ENCODE measurements around the gene LDHD.
"Not testable (repeated sequence)": the region's sequence is repeated elsewhere in the genome, so short reads cannot be mapped to it uniquely, and the experiment has no call there.

LDHD gene

DNA sequence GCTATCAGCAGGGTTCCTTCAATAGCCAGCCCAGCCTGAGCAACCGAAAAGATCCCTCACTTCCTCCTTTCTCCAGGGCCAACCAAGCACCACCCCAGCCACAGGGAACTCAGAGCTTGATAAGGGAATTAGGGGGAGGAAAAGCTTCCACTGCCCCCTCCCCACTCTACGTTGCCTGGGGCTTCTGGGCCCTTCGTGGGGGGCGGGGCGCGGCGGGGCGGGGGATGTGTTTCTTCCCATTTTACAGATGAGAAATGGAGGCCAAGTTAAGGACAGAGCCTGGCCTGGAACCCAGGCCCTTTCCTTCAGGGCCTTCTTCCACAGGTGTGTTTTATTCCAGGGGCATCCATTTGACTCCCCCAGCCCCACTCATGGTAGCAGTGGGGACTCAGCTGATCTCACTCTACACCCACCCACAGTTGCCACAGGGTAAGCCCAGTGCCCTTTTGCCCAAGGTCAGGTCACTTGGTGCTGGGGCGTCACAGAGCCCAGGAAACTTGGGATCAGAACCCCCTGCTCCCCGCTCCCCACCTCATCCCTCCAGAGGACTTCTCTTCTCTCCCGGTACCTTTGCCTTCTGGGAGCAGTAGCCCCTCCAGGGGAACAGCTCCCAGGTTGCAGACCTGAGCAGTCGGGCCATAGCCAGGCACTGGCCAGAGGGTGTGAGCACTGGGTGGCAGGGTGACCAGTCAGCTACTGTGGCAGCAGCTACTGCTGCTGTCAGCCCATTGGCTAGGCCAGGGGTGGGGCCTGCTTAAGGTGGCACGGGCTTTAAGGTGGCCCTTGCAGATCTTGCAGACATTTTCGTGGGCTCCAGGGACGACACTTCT lies at the start of gene LDHD:
Gene LDHD, minus strand, starts transcription at position 700 of the 830 bp plus-strand sequence. Its CDS starts 60 bp downstream, at position 640.
- ATAC-seq, result peak; percentile 35 to 64

DNA sequence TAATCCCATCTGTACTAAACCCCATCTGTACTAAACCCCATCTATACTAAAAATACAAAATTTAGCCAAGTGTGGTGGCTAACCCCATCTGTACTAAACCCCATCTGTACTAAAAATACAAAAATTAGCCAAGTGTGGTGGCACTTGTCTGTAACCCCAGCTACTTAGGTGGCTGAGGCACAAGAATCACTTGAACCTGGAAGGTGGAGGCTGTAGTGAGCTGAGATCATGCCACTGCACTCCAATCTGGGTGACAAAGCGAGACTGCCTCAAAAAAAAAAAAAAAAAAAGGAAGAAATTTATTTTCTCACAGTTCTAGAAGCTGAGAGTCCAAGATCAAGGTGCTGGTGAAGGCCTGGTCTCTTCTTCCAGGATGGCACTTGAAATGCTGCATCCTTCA lies 43.8 kb upstream of the LDHD start:
- no peak for ATAC-seq

- no peak for ATAC-seq
These were observed 36.1 kb upstream of the LDHD start for GRCh38 chr16:75152635-75153034.

- ATAC-seq, result no peak
These were observed 35.2 kb upstream of the LDHD start for GRCh38 chr16:75151798-75152197.

GRCh38 chr16:75148311-75149195 lies 32.0 kb upstream of the LDHD start, which contains the start of gene ZFP1:
Gene ZFP1, plus strand, starts transcription at chr16:75148524. Its CDS starts 4,428 bp downstream, at chr16:75152952.
- ATAC-seq, result peak; percentile 93 to 94

DNA sequence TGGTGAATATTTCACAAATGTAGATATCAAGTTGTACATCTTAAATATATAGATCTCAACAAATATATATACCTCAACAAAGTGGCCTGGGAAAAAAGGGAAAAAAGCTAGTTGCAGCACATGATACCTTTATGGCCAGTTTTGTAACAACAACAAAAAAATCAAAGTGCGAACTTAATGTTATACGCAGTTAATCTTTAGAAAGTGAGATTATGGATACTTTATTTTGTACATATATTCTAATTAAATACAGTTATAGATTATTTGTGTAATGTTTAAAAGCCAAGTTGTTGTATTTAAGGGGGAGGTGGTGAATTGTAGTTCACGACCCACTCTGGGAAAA lies 31.4 kb upstream of the LDHD start:
- ATAC-seq, result no peak

- ATAC-seq, result no peak
These were observed 27.4 kb upstream of the LDHD start for GRCh38 chr16:75143941-75144340.

- ATAC-seq, result no peak
These were observed 22.9 kb upstream of the LDHD start for GRCh38 chr16:75139498-75139897.

DNA sequence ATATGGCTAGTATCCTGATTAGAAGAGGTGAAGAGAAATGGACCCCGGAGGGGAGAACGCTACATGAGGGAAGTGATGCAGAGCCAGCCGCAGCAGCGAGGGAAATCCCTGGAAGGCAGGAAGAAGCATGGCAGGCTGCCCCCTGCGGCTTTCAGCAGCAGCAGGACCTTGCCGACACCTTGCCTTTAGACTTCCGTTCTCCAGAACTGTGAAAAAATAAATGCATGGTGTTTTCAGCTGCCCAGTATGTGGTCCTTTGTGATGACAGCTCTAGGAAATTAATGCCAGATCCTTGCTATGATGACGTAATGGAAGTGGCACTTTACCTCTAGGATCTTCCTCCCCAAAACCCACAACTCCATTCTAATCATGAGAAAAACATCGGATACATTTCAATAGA lies 22.1 kb upstream of the LDHD start:
- ATAC-seq, result no peak

- ATAC-seq, result no peak
These were observed 21.7 kb upstream of the LDHD start for GRCh38 chr16:75138233-75138632.

- no peak for ATAC-seq
These were observed 14.5 kb upstream of the LDHD start for GRCh38 chr16:75131081-75131480.

GRCh38 chr16:75130150-75130771 lies 13.7 kb upstream of the LDHD start:
- no peak for ATAC-seq

GRCh38 chr16:75129421-75130149 lies 13.0 kb upstream of the LDHD start:
- ATAC-seq, result not testable (repeated sequence)

DNA sequence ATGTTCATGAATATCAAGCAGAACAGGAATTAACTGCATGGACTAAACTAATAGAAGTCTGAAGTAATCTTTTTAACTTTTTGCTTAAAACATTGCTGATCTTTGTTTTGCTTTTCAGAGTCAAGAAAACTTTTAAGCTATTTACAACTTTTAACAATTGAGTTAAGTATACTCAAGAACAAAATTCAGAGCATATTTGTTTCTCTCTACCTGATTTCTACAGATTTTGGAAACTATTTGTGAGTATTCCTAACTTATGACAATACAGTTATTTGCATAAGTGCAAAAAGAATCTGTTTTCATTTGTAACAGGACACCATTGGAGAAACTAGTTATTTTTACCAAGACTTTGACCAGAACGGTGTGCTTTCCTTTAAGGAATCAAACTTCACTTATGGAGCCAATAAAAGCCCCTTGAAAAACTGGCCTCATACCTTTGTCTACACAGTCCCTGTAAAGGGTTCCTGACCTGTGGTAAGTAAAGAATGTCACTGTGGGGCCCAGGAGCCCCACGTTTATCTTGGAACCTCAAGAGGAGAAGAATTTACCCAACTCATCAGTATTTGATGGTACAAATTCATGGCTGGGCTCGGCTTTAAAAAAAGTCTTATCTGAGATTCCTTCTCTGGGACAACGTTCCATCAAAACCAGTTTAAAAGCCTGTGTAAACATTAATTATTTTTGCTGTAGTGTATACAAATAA lies 11.3 kb upstream of the LDHD start:
- ATAC-seq, result no peak

DNA sequence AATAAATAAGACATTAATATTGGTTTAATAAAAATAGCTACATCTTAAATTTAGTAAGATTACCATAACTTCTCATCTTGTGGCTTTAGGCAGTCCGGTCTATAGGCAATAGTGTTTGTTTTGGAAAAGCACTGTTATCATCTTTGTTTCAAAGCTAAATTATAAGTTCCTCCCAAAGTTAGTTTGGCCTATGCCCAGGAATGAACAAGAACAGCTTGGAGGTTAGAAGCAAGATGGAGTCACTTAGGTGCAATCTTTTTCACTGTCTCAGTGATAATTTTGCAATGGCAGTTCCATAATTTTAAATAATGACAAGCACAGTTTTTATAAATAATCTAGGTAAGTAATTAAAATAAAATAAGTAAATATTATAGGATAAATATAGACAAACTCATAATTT lies 6.0 kb upstream of the LDHD start:
- ATAC-seq, result no peak

- no peak for ATAC-seq
These were observed 5.5 kb upstream of the LDHD start for GRCh38 chr16:75121949-75122568.

- ATAC-seq, result no peak
These were observed 3.7 kb upstream of the LDHD start for GRCh38 chr16:75120253-75120652.

GRCh38 chr16:75118943-75119539 lies 2.5 kb upstream of the LDHD start:
- ATAC-seq, result no peak

DNA sequence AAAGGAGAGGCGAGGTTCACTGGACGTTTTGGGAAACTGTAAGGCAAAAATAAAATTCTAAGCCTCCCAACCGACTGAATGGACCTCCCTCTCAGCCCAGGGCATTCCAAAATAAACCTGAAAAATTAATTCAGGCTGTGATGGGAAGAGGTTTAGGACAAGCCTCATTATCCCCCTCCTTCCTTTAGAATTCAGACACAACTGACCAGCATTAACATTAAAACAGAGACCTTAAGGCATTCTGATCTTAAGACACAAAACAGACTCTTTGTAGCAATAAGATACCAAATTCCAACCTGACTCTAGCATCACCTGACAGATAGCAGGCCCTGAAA lies 298 bp upstream of the LDHD start:
- ATAC-seq, result no peak

GRCh38 chr16:75114946-75115825 lies 1.4 kb downstream of the LDHD start:
- no peak for ATAC-seq

Data from activated CD4-positive, CD25-positive, alpha-beta regulatory T cell treated with anti-CD3 and anti-CD28 coated beads, Interleukin-2, amount 50 U/mL, for 24 hours (primary cell).